Astrocyte of the cerebellum (primary cell): ENCODE results near the gene PROS1.
"Not testable (repeated sequence)": the region's sequence is repeated elsewhere in the genome, so short reads cannot be mapped to it uniquely, and the experiment has no call there.

Experiments
- DNase-seq: peaks from one replicate; pipeline ENCODE4 v3.0.0-alpha.2; 2011; ENCODE audit warnings: low read depth
- H3K4me3 ChIP-seq: 2 replicates; pipeline ENCODE4 v1.5.1; 2011; ENCODE audit warnings: mild to moderate bottlenecking, low read depth, low read length, moderate library complexity
- in situ Hi-C: cut with HindIII; loops from 2 replicates; pipeline ENCODE4 v1.10.0; 2017; ENCODE audit warnings: low sequenced_read_pairs
- TF ChIP-seq, protein P1 (sequence below): IDR thresholded peaks from 2 replicates; pipeline ENCODE4 v1.5.1; 2012; ENCODE audit warnings: low read length, low read depth, moderate library complexity, mild to moderate bottlenecking; ENCODE audit errors: missing control alignments

The PROS1 gene

DNA sequence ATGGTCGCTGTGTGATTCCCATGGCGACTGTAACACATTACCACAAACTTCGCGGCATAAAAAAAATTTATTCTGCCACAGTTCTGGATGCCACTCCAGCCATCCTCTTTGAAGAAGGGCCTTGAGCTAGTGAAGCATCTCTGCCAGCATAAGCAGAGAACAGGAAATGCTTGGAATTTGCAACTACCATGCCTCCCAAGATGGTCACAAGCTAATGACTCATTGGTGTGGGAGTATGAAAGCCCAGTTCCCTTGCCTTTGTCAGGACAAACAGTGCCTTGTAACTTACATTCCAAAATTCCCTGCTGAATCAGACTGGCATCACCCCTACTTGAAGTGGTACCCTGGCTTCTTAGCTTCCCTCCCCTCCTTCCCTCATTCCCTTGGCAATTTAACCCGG, 129.7 kb downstream of the PROS1 start:
- TF ChIP-seq, protein P1, sequence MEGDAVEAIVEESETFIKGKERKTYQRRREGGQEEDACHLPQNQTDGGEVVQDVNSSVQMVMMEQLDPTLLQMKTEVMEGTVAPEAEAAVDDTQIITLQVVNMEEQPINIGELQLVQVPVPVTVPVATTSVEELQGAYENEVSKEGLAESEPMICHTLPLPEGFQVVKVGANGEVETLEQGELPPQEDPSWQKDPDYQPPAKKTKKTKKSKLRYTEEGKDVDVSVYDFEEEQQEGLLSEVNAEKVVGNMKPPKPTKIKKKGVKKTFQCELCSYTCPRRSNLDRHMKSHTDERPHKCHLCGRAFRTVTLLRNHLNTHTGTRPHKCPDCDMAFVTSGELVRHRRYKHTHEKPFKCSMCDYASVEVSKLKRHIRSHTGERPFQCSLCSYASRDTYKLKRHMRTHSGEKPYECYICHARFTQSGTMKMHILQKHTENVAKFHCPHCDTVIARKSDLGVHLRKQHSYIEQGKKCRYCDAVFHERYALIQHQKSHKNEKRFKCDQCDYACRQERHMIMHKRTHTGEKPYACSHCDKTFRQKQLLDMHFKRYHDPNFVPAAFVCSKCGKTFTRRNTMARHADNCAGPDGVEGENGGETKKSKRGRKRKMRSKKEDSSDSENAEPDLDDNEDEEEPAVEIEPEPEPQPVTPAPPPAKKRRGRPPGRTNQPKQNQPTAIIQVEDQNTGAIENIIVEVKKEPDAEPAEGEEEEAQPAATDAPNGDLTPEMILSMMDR, result no peak
- DNase-seq, result peak; percentile 44
- no peak overlapping the region for H3K4me3 ChIP-seq
- in situ Hi-C loops, result no loop called here

DNA sequence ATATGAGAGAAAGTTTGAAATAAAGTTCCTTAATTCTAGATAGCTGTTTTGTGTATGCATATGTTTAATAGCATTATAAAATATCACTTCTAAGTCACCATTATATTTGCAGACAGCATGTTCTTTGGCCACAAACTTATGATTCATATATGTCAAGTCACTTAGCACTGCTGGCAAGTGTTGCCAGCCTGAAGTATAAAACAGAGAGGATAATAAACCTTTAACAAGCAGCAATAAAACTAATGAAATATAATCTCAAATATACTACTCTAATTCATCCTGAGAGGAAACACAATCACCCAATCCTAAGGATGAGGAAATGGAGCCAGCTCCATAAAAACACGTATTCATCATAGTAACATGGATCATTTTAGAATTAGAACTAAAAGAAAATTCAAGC, 134.5 kb downstream of the PROS1 start:
- in situ Hi-C loops, H3K4me3 ChIP-seq, DNase-seq: not testable (repeated sequence)
